Natural killer cell (primary cell): ENCODE measurements around the gene FHOD3. TPM values are rescaled to one million over a fixed set of nuclear protein-coding genes. Genes with fewer than 3 reads are reported as not detected.

Source experiments
- ATAC-seq, 3 donors: fragments of 150-1000 bp in 2 of 3; fragments of 200-7000 bp in 1 of 3; cut with Tn5 transposase; 1 replicate in 1 of 3; 2 replicates in 2 of 3; pipeline ENCODE4 v1.10.0; 2021; ENCODE audit warnings: mild to moderate bottlenecking in 2 of 3, moderate library complexity in 2 of 3
- DNase-seq, 2 donors: peaks; one replicate each; pipeline versions ENCODE4 v3.0.0 to v3.0.0-alpha.2; 2013 to 2021; ENCODE audit warnings: mixed read lengths in 1 of 2
- H3K27ac ChIP-seq: one replicate; pipeline ENCODE4 v1.5.1; 2013; ENCODE audit warnings: mild to moderate bottlenecking, low read length
- H3K27me3 ChIP-seq: one replicate; pipeline ENCODE4 v1.6.1; 2013; ENCODE audit warnings: low read length; ENCODE audit not compliant: control insufficient read depth, insufficient read depth
- H3K36me3 ChIP-seq: one replicate; pipeline ENCODE4 v1.6.1; 2013; ENCODE audit warnings: low read length; ENCODE audit not compliant: control insufficient read depth, insufficient read depth
- H3K4me1 ChIP-seq: one replicate; pipeline ENCODE4 v1.6.1; 2013; ENCODE audit warnings: low read length; ENCODE audit not compliant: control insufficient read depth, insufficient read depth
- H3K4me3 ChIP-seq: one replicate; pipeline ENCODE4 v1.5.1; 2013; ENCODE audit warnings: low read length
- H3K9me3 ChIP-seq: one replicate; pipeline ENCODE4 v1.6.1; 2013; ENCODE audit warnings: low read length; ENCODE audit not compliant: control insufficient read depth, insufficient read depth
- H3K27ac Mint-ChIP-seq, 2 donors: one replicate each; pipeline ENCODE4 v1.8.0; 2022; ENCODE audit warnings: mild to moderate bottlenecking in 2 of 2, mixed read lengths in 2 of 2, moderate library complexity in 1 of 2
- H3K27me3 Mint-ChIP-seq, 2 donors: one replicate each; pipeline ENCODE4 v1.8.0; 2022; ENCODE audit warnings: low read depth in 2 of 2, mixed read lengths in 2 of 2
- H3K36me3 Mint-ChIP-seq: one replicate; pipeline ENCODE4 v1.8.0; 2022; ENCODE audit warnings: mixed read lengths
- H3K4me1 Mint-ChIP-seq, 2 donors: one replicate each; pipeline ENCODE4 v1.8.0; 2022; ENCODE audit warnings: mixed read lengths in 2 of 2
- H3K4me3 Mint-ChIP-seq: one replicate; pipeline ENCODE4 v1.8.0; 2022; ENCODE audit warnings: mild to moderate bottlenecking, moderate library complexity, mixed read lengths
- H3K9me3 Mint-ChIP-seq, 2 donors: one replicate each; pipeline ENCODE4 v1.8.0; 2022; ENCODE audit warnings: mixed read lengths in 2 of 2
- CTCF ChIP-seq: fragments of 200-600 bp; IDR thresholded peaks from one replicate; pipeline ENCODE4 v1.8.0; 2022; ENCODE audit warnings: antibody characterized with exemption
- WGBS: methylation state at CpG from one replicate; pipeline ENCODE4 v1.1.7; 2013; ENCODE audit warnings: missing lambda C conversion rate; ENCODE audit not compliant: insufficient coverage; 5-methylcytosine and 5-hydroxymethylcytosine counted together
- intact Hi-C: fragments of 100-400 bp; cut with micrococcal nuclease; formaldehyde crosslinking; loops from one replicate; pipeline ENCODE4 v1.14.2; 2022
- total RNA-seq, 4 donors: library from RNA; stranded (reverse); fragments of 120-200 nt in 1 of 4; gene quantifications; one replicate each; pipeline versions ENCODE4 v1.2.3 to v1.2.4, GENCODE V29; 2013 to 2022

FHOD3 gene
- total RNA-seq, 3 donors from 2014 or later (not counting 1 experiment from before 2014, with no cell fraction given): not detected

GRCh38 chr18:36325846-36326245 lies 28.3 kb downstream of the FHOD3 start:
- no peaks in the 10 kb centered on the region for H3K36me3 Mint-ChIP-seq
- no peak for DNase-seq
- intact Hi-C loops: no loop called here
- Histone ChIP-seq H3K27me3 (no peaks in the 10 kb centered on the region), H3K36me3 (no peaks in the 10 kb centered on the region), H3K9me3 (no peaks in the 10 kb centered on the region), H3K4me3 (no peak overlapping the region), H3K27ac (no peak overlapping the region), H3K4me1 (no peaks in the 10 kb centered on the region)
- no peak for TF ChIP-seq CTCF
- no peak overlapping the region for H3K27ac Mint-ChIP-seq
- H3K27me3 Mint-ChIP-seq: peaks cover 25 to 39% of the 10 kb centered on the region in 2 donors
- no peak overlapping the region for H3K4me3 Mint-ChIP-seq
- no peaks in the 10 kb centered on the region for H3K4me1 Mint-ChIP-seq
- 92% methylated on average over 1 of the region's 1 CpG for WGBS
- H3K9me3 Mint-ChIP-seq: no peaks in the 10 kb centered on the region
- ATAC-seq: no peak

- H3K4me3 ChIP-seq: no peak overlapping the region
- Mint-ChIP-seq H3K4me1 (no peaks in the 10 kb centered on the region), H3K9me3 (no peaks in the 10 kb centered on the region), H3K36me3 (no peaks in the 10 kb centered on the region), H3K4me3 (no peak overlapping the region), H3K27ac (no peak overlapping the region), H3K27me3 (peaks cover 21 to 30% of the 10 kb centered on the region in 2 donors)
- WGBS: 79% methylated on average over 6 of the region's 6 CpGs
- TF ChIP-seq CTCF: no peak
- H3K36me3 ChIP-seq: no peaks in the 10 kb centered on the region
- H3K4me1 ChIP-seq: no peaks in the 10 kb centered on the region
- H3K27me3 ChIP-seq: no peaks in the 10 kb centered on the region
- no peaks in the 10 kb centered on the region for H3K9me3 ChIP-seq
- intact Hi-C loops: no loop called here
- DNase-seq: no peak
- H3K27ac ChIP-seq: no peak overlapping the region
- ATAC-seq: no peak
Observed at GRCh38 chr18:36326771-36327170, 29.3 kb downstream of the FHOD3 start.

DNA sequence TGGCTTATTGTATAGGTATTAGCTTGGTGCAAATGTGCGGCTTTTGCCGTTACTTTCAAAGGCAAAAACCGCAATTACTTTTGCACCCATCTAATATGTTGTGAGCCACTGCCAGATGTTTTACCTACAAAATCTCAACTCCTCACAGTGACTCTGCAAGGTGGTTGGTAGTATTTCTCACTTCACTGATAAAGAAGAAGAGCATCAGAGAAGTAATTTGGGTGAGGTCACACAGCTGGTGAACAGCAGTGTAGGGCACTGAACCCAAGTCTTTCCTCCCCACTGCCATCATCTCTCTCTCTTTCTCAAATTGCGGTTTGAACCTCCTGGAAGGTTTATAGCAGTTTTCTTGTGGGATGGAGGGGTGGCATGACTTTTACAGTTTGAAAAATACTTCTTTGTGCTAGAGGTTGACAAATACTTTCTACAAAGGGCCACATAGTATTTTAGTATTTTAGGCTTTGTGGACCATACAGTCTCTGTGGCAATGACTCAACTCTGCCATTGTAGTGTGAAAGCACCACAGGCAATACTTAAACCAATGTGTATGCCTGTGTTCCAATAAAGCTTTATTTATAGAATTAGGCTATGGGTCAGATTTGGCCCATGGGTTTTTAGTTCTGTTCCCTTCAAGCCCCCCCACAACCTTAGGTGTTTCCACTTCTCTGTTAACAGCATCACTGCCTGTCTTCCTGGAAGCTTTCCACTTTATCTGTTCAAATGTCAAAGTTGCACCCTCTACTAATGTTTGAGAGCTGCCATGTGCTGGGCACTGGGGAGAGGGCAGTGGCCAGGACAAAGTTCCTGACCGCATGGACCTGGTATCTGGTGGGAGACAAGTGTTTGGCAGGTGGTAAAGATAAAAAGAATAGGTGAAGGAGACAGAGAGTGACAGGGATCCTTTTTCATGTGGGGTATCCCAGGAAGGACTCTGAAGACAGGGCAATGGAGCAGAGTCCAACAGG lies 30.1 kb downstream of the FHOD3 start:
- intact Hi-C loops: no loop called here
- TF ChIP-seq CTCF: no peak
- H3K27me3 Mint-ChIP-seq: peaks cover 18 to 27% of the 10 kb centered on the region in 2 donors
- Histone ChIP-seq H3K27me3 (no peaks in the 10 kb centered on the region), H3K4me3 (no peak overlapping the region), H3K36me3 (no peaks in the 10 kb centered on the region), H3K9me3 (no peaks in the 10 kb centered on the region), H3K4me1 (no peaks in the 10 kb centered on the region), H3K27ac (no peak overlapping the region)
- H3K9me3 Mint-ChIP-seq: no peaks in the 10 kb centered on the region
- WGBS: 93% methylated on average over 4 of the region's 5 CpGs
- H3K4me1 Mint-ChIP-seq: no peaks in the 10 kb centered on the region
- H3K36me3 Mint-ChIP-seq: no peaks in the 10 kb centered on the region
- ATAC-seq (no peak), DNase-seq (no peak)
- no peak overlapping the region for H3K4me3 Mint-ChIP-seq
- H3K27ac Mint-ChIP-seq: no peak overlapping the region
